GM12878 (cell line): ENCODE measurements around the gene C5. TPM values are rescaled to one million over a fixed set of nuclear protein-coding genes. Genes with fewer than 3 reads are reported as not detected.

ENCODE experiments used
- ATAC-seq: fragments of 200-7000 bp; cut with Tn5 transposase; 3 replicates; pipeline ENCODE4 v1.9.1; 2020; ENCODE audit warnings: mild to moderate bottlenecking, moderate library complexity
- BruUV-seq: library from RNA; stranded (reverse); fragments of 400-500 nt; replicated peaks from 2 replicates; lab custom pipeline; 2021; lab: Mats Ljungman, UMichigan
- CTCF ChIA-PET: fragments of 300-600 bp; sonication (Branson Sonifier 250); formaldehyde crosslinking; extraction: SDS; loops from one replicate; lab custom pipeline; 2021; ENCODE audit warnings: inconsistent platforms; lab: Yijun Ruan, JAX
- POLR2A ChIA-PET: fragments of 350-600 bp; formaldehyde crosslinking; extraction: SDS; loops from one replicate; lab custom pipeline; 2021; ENCODE audit warnings: inconsistent platforms; lab: Charles Lee
- RAD21 ChIA-PET: fragments of 300-600 bp; sonication (Branson Sonifier 250); formaldehyde crosslinking; loops from one replicate; lab custom pipeline; 2023; ENCODE audit warnings: antibody characterized with exemption; ENCODE audit not compliant: unreplicated experiment; lab: Charles Lee
- SMC1A ChIA-PET: fragments of 300-600 bp; sonication (Branson Sonifier 250); formaldehyde crosslinking; loops from one replicate; lab custom pipeline; 2023; ENCODE audit not compliant: unreplicated experiment, uncharacterized antibody; lab: Charles Lee
- DNase-seq: peaks from one replicate; pipeline ENCODE4 v3.0.0-alpha.2; 2011; ENCODE audit warnings: low read depth, low spot score
- FAIRE-seq: peaks from 3 replicates; lab custom pipeline; 2011; peaks lifted over from hg19 to GRCh38; lab: Jason Lieb, UNC
- H2AFZ ChIP-seq: 2 replicates; pipeline ENCODE4 v1.6.0; 2011; ENCODE audit warnings: low read depth, low read length, control low read depth; ENCODE audit not compliant: control insufficient read depth
- H3K27ac ChIP-seq: 2 replicates; pipeline ENCODE4 v1.5.1; 2011; ENCODE audit warnings: control low read depth; ENCODE audit not compliant: control insufficient read depth, insufficient read depth
- H3K27me3 ChIP-seq, 2 experiments: replicated peaks in 1 of 2; 2 replicates each; pipeline versions ENCODE4 v1.6.0 to v1.6.1; 2011; ENCODE audit warnings: low read length in 1 of 2; ENCODE audit not compliant: control insufficient read depth in 2 of 2, insufficient read depth in 2 of 2
- H3K36me3 ChIP-seq, 2 experiments: 2 replicates each; pipeline ENCODE4 v1.5.1; 2011; ENCODE audit warnings: low read length in 1 of 2; ENCODE audit not compliant: control insufficient read depth in 2 of 2, insufficient read depth in 2 of 2
- H3K4me1 ChIP-seq: 2 replicates; pipeline ENCODE4 v1.6.1; 2011; ENCODE audit warnings: mild to moderate bottlenecking, low read length, moderate library complexity, mixed read lengths; ENCODE audit not compliant: control insufficient read depth, insufficient read depth
- H3K4me2 ChIP-seq: 2 replicates; pipeline ENCODE4 v1.6.0; 2011; ENCODE audit warnings: control low read depth; ENCODE audit not compliant: control insufficient read depth, insufficient read depth
- H3K4me3 ChIP-seq: fragments of 200-600 bp; sonication (generic); 2 replicates; pipeline ENCODE4 v1.5.1; 2016
- H3K79me2 ChIP-seq: 2 replicates; pipeline ENCODE4 v1.6.0; 2011; ENCODE audit warnings: low read length; ENCODE audit not compliant: control insufficient read depth, insufficient read depth
- H3K9ac ChIP-seq: 2 replicates; pipeline ENCODE4 v1.8.0; 2011; ENCODE audit warnings: low read length, control low read depth, mixed read lengths; ENCODE audit not compliant: control insufficient read depth, insufficient read depth
- H3K9me3 ChIP-seq: replicated peaks from 3 replicates; pipeline ENCODE4 v1.5.1; 2011; ENCODE audit warnings: mild to moderate bottlenecking, low read length; ENCODE audit not compliant: control insufficient read depth, insufficient read depth
- H4K20me1 ChIP-seq: 2 replicates; pipeline ENCODE4 v1.6.0; 2011; ENCODE audit not compliant: control insufficient read depth, insufficient read depth
- E2F4 ChIP-seq: IDR thresholded peaks from 2 replicates; pipeline ENCODE4 v1.6.1; 2012; ENCODE audit warnings: low read depth, low read length, improper control_type of control experiment
- EGR1 ChIP-seq, 2 experiments: IDR thresholded peaks; 1 replicate in 1 of 2; 2 replicates in 1 of 2; pipeline ENCODE4 v1.6.1; 2011 to 2012; ENCODE audit warnings: low read depth in 2 of 2, low read length in 2 of 2, borderline replicate concordance in 1 of 2, mild to moderate bottlenecking in 1 of 2, moderate library complexity in 1 of 2
- HSF1 ChIP-seq: fragments of 150-350 bp; IDR thresholded peaks from 2 replicates; pipeline ENCODE4 v1.6.1; 2014; ENCODE audit warnings: mild to moderate bottlenecking, low read depth, low read length
- MAX ChIP-seq: IDR thresholded peaks from 2 replicates; pipeline ENCODE4 v1.6.1; 2012; ENCODE audit warnings: low read depth, low read length, improper control_type of control experiment
- PKNOX1 ChIP-seq: fragments of 450-650 bp; IDR thresholded peaks from 2 replicates; pipeline ENCODE4 v1.6.1; 2016; ENCODE audit warnings: mild to moderate bottlenecking
- TAF1 ChIP-seq: IDR thresholded peaks from 2 replicates; pipeline ENCODE4 v1.6.1; 2011; ENCODE audit warnings: mild to moderate bottlenecking, low read depth, low read length, borderline replicate concordance
- TCF12 ChIP-seq: IDR thresholded peaks from 2 replicates; pipeline ENCODE4 v1.6.1; 2011; ENCODE audit warnings: low read depth, mild to moderate bottlenecking, low read length
- ZNF207 ChIP-seq: fragments of 450-650 bp; IDR thresholded peaks from 2 replicates; pipeline ENCODE4 v1.6.1; 2014; ENCODE audit warnings: antibody characterized with exemption, mild to moderate bottlenecking, borderline replicate concordance
- WGBS: methylation state at CpG from one replicate; pipeline ENCODE4 v1.1.6; 2016; ENCODE audit warnings: low lambda C conversion rate; ENCODE audit not compliant: insufficient replicate concordance, insufficient coverage; ENCODE audit errors: missing lambda C conversion rate; 5-methylcytosine and 5-hydroxymethylcytosine counted together
- in situ Hi-C: fragments of 300-500 bp; cut with MboI; formaldehyde crosslinking; loops from 9 replicates; pipeline ENCODE4 v1.14.3; 2018; ENCODE audit warnings: mixed read lengths
- intact Hi-C: fragments of 100-400 bp; cut with micrococcal nuclease; formaldehyde crosslinking; loops from one replicate; pipeline ENCODE4 v1.14.2; 2022; ENCODE audit not compliant: unreplicated experiment
- polyA plus RNA-seq, 11 experiments: library from polyadenylated mRNA; depleted of rRNA in 4 of 11; unstranded in 6 of 11; stranded (reverse) in 5 of 11; fragments of >200 nt; fragmentation: Nextera tagmentation in 4 of 11; fragmentation: Illumina TruSeq in 1 of 11; extraction: Ambion mirVana in 4 of 11; extraction: Trizol in 1 of 11; gene quantifications; 1 replicate in 1 of 11; 2 replicates in 10 of 11; pipeline versions ENCODE4 v1.2.1 to v1.2.3, GENCODE V29; 2011 to 2016; ENCODE audit warnings: inconsistent platforms in 2 of 11, missing spikeins in 2 of 11, low read depth in 1 of 11
- total RNA-seq, 4 experiments: library from RNA; depleted of rRNA in 3 of 4; stranded (reverse); fragments of >200 nt in 3 of 4; fragmentation: Illumina TruSeq in 1 of 4; extraction: Trizol in 1 of 4; gene quantifications; 2 replicates each; pipeline versions ENCODE4 v1.2.1 to v1.2.3, GENCODE V29; 2013 to 2021

Gene C5
- total and polyA plus RNA-seq, 10 of the 15 experiments (the other 5 are each of a cell fraction or from before 2014, with no cell fraction given), result 0.39 to 2.2 (median 1.2) TPM

- no peak for TF ChIP-seq MAX
Measured at GRCh38 chr9:120965344-120966012, 84.6 kb downstream of the C5 start (continued).

- no peaks in the 10 kb centered on the region for H3K27me3 ChIP-seq
- DNase-seq, result no peak
- ChIA-PET POLR2A (no interaction called here), SMC1A (interaction anchor here (1.8 kb wide), 1 partner anchor 88 kb away, joined by 4 read pairs; the partner anchor contains the start of gene C5), RAD21 (interaction anchor here (0.6 kb wide), 1 partner anchor 117 kb away, joined by 3 read pairs; no protein-coding TSS in a partner anchor), CTCF (interaction anchor here (0.6 to 1.3 kb wide), 3 partner anchors 10 to 532 kb away, joined by 3 read pairs; no protein-coding TSS in a partner anchor)
- H4K20me1 ChIP-seq, result no peaks in the 10 kb centered on the region
- BruUV-seq, result no TSS peak
- H3K4me3 ChIP-seq, result no peak overlapping the region
- no peak overlapping the region for H2AFZ ChIP-seq
- H3K36me3 ChIP-seq, result no peaks in the 10 kb centered on the region
- TF ChIP-seq TCF12 (no peak), ZNF207 (no peak), EGR1 (IDR thresholded peaks at IDR 0.05; ENCODE audit: borderline replicate concordance in 1 of 2, low read depth in 2 of 2, low read length in 2 of 2) (no peak), HSF1 (no peak), E2F4 (no peak), TAF1 (no peak), PKNOX1 (no peak)
- H3K9me3 ChIP-seq, result no peaks in the 10 kb centered on the region
- H3K27ac ChIP-seq, result no peak overlapping the region
- no peaks in the 10 kb centered on the region for H3K4me1 ChIP-seq
- in situ Hi-C loops, result no loop called here
- no peak overlapping the region for H3K4me2 ChIP-seq
- intact Hi-C loops, result no loop called here
- H3K9ac ChIP-seq, result no peak overlapping the region
- FAIRE-seq, result no peak
- ATAC-seq, result no peak
- no peaks in the 10 kb centered on the region for H3K79me2 ChIP-seq
- WGBS, result 96% methylated on average over 3 of the region's 3 CpGs
Measured at GRCh38 chr9:120961936-120962335, 88.1 kb downstream of the C5 start.
